Fibroblast of skin of scalp (primary cell): ENCODE data around the gene ULK3.

ENCODE experiments used
- DNase-seq: peaks from one replicate; pipeline ENCODE4 v3.0.0-alpha.2; 2013

ULK3 gene

DNA sequence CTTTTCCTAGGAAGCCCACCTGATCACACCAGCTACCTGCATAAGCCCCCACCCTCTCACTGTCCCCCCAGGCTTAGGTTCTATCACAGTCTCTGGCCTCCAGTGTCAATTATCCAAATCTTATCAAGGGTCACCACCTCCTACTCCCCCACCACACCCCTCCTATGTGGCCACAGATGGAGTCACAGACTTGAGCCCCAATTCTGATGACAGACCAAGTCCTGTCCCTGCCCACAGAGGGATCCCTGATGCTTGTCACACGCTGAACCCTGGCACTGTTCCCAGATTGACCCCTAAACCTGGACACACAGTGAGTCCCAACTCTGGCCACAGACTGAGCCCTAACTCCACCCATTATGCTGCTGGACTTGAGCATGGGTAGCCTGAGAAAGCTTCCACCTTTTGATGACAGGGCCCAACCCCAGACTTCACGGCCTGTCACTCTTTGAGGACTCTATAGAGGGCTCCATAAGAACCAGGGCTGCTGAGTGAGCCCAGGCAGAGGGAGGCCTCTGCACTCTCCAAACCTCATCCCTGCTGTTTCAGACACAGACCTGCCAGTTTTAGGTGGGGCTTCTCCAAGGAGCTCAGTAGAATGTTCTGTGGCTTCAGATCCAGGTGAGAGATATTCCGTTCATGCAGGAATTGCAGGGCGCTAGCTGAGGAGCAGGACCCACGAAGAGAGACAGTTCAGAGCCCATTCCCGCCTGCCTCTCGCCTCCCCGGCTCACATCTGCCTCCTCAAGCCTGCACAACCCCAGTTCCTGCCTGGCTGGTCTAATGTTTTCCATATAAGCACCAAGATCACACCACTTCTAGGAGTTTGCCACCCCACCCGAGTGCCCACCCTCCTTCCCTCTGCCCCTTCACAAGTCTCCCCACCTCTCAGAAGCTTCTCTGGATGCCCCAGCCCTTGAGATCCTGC is 1.8 kb downstream of the ULK3 start:
- no peak for DNase-seq

DNA sequence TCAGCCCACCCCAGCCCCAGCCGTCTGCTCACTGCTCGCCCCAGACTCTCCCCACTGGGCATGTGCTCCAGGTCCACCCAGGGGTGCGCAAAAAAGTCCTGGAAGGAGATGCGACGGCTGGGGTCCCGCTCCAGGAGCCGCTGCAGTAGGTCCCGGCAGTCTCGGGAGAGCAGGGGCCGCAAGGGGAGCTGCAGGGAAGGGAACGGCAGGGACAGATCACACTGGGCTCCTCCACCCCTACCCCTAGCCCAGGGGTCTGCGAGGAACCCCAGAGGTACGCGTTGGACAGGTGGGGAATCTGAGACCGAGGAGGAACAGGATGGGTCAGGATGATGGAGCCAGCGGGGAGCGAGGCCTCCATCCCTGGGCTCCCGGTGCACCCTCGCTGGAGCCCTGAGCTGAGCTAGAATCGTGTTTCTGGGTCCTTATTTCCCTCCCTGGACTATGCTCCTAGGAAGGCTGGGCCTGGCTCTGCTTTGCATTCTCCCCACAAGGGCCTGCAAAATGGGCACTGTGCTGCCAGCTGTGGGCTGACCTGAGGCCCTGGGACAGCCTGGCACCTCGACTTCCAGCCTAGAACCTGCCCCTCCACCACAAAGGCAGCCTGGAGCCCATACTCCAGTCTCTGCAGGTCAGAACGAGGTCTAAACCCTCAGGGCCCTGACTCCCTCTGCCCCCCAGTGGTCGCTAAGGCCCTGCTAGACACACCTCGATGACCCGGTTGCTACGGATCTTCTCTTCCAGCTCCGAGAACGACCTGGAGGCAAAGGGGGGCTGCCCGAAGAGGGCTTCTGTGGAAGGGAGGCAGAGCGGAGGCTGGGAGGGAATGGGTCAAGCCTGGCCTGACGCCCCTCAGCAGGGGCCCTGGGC is 3.2 kb downstream of the ULK3 start:
- no peak for DNase-seq

DNA sequence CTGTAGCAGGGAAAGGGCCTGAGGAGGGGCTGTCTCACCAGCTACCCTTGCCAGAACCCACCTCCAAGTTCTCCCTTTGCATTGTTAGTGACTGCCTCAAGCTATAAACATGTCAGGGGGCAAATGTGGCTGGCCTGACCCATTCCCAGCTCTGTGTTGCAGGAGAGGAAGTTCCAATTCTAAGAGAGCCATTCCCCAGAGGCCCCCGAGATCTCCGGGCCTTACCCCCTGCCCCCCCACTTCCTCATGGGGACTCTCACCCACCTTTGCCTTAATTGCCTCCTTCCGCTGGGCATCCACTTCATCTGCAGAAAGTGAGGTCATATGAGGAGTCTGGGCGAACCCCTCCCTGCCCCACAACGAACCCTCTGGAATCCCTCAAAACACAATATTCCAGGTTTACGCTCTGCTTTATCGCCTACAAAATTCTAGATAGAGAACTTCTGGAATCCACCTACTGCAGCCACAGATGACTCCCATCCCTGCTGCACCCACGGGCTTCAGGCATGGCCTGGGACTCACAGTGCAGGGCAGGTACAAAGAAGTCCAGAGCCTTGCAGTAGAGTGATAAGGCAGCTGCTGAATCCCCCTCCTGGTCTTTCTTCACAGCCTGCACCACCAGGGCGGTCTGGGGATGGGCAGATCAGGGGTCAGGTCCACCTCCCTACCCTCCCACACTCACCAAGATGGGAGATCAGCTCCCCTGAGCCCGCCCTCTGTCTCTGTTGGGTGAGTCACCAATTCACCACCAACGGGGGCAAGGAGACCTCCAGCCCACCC is 4.0 kb downstream of the ULK3 start:
- no peak for DNase-seq

DNA sequence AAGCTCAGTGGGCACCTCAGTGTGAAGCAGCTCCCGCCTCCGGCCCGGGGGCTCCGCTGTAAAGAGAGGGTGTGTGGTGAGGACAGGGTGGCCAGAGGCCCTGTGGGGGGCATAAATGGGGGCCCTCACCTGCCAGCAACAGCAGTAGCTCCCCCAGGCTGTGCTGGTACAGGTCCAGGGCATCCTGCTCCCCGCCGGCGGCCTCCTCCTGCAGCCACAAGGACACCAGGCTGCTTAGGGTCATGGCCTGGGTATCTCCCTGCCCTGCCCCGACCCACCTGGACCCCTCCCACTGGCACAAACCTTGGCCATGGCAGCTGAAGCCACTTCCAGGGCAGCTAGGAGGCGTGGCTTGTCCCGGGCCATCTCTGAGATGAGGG is 4.8 kb downstream of the ULK3 start:
- no peak for DNase-seq

DNA sequence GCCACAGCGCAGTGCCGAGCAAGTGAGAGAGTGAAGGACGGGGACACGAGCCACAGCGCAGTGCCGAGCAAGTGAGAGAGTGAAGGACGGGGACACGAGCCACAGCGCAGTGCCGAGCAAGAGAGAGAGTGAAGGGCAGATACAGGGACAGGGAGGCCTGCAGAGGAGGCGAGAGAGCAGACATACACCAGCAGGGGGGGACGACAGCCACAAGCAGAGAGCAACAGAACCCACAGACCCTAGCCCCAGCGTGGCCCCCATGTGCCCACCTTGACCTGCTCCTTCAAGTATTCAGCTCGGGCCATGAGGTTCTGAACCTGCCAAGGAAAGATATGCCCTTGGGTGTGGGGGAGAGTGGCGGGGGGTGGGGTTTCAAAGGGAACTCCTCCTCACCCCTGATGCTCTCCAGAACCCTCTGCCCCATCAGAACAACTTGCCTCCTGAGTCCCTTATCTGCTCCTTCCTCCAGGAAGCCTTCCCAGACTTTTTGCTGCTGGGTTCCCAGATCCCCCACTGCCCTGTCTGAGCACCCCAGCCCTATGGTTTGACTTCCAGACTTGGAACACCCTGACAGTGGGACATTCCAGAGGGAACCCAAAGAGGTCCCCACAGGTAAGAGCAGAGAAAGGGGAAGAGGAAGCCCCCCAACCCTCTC is 5.3 kb downstream of the ULK3 start:
- no peak for DNase-seq

DNA sequence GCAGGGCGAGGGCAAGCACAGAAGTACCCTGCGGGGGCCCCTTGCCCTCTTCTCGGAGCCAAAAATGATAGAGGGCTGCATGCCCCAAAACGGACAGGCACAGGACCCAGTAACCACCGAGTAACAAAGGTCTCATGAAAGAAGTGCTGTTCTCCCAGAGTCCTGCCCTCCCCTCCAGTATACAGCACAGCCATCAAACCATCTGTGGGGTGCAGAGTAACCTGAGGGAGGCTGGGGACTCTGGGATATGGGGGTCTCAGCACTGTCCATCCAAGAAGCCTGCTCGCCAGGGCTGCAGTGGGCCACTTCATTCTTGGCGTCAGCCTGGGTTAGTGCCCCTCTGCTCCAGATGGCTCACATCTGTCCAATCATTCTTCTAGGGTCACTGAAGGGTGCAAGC is 6.1 kb downstream of the ULK3 start:
- DNase-seq = no peak

DNA sequence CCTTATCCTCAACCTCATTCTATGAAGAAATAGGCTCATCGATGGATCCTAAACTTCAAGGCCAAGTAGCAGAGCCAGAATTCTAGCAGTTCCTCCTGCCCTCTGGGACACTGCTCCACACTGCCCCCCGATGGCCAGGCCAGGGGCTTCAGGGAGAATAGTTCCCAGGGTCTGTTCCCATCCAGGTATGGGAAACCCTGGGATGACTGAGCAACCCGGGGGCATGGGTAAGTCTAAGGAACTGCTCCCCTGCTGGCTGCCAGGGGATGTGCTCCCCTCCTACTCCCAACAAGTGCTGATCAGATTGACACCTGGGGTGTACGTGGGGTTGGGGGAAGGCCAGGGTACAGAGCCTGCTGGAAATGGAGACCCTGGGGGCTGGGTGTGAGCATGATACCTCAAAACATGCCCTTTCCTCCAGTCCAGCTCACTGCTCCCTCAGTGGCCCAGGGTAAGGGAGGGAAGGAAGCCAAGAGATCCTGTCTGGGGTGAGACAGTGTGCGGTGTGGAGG is 7.6 kb downstream of the ULK3 start:
- peak; percentile 43 for DNase-seq

DNA sequence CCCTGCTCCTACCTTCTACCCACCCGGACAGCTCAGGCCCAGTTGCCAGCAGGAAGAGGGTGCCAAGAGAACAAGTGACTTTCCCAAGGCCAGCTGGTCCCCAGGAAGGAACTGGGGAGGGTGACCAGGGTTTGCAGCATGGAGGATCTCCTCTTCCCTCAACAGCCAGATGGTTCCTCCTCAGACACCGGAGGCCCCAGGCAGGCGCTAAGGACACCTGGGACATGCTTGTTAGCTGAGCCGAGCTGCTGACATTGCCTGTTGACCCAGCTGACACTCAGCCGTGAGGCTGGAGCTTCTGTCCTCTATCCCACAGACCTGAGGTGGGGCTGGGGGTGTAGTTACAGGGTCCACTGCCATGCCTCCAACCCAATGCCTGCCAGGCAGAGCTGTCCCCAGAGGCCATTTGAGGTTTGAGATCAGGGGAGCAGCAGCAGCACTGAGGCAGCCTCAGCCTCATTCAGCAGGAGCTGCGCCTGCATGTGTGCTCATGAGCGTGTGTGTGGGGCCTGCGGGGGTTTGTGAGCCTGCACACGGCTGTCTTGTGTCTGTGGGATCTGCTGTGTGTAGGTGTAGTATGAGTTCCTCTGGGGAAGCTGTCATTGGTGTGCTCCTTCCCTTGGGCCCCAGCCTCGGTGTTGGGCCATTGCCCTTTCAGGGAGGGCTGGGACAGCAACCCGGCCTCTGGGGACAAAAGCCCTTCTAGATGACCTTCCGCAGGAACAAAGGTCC is 9.4 kb downstream of the ULK3 start:
- no peak for DNase-seq

DNA sequence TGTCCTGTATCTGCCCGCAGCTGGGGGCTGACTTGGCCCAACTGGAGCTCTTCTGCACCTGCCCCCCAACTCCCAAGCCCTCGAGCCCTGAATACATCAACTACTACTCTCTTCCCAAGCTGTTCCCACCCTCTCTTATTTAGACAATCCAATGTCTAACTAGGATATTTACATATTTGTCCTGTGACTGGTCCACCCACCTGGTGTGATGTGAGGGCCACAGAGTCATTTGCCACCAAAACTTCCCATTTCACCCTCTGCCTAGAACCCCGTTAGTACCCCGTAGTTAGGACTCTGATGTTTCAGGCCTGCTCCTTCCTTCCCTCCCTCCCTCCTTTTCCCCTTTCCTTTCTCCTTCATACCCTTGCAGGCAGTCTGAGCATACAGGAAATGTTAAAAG is 10.1 kb downstream of the ULK3 start:
- no peak for DNase-seq

DNA sequence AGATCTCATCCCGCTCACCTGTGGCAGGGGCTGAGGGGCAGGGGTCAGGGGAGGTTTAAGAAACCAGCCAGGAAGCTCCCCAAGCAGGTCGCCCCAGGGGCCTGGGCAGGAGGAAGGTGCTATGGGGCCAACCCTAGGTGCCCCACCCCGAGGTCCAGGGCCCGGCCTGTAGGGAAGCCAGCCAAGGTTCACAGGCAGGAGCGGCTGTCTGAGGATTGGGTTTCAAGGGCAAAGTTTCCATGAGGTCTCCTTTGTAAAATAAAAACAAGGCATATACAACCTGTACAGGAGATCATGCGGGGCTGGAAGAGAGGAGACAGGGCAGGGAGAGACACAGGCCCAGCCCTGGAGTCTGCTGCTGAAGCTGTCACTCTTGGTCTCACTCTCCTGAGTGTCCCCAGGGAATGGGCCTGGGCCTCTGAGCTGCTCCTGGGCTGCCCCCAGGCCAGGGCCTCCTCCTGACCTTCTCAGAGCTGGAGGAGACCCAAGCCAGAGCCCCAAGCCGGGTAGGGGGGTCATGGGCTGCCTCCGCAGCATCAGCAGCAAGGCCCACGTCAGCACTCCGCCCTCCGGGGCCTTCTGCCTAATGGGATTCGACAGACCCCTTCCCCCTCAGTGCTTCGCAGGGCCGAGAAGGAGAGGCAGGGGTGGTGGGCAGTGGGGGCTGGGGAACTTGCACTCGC is 11.0 kb downstream of the ULK3 start:
- DNase-seq = no peak

DNA sequence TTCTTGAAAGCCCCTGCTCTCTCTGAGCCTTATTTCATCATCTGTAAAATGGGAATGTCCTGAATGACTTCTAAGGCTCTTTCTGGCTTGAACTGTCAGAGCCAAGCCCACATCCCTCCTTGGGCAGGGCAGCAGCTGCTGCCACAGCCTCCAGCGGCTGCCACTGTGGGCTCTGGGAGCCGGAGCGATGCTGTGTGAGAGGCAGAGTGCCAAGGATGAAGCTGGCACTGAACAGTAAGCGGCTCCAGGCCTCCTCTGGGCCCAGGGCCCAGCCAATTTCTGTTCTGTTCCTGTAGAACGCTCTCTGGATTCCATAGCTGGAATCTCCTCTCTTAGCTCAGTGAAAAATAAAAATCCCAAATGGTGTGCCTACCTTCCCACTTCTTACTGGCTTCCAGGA is 12.1 kb downstream of the ULK3 start:
- DNase-seq = no peak

DNA sequence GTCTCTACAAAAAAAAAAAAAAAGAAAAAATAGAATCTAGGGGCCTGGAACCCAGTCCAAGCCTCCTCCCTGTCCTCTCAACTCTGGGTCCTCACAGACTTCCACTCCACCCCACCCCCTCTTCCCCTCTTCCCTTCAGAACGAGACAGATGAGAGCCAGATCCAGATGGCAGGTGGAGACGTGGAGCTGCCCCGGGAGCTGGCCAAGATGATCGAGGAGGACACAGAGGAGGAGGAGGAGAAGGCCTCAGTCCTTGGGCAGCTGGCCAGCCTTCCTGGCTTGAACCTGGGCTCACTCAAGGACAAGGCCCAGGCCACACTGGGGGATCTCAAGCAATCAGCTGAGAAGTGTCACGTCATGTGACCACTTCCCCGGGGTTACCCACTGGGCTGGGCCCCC is 13.0 kb downstream of the ULK3 start:
- no peak for DNase-seq

DNA sequence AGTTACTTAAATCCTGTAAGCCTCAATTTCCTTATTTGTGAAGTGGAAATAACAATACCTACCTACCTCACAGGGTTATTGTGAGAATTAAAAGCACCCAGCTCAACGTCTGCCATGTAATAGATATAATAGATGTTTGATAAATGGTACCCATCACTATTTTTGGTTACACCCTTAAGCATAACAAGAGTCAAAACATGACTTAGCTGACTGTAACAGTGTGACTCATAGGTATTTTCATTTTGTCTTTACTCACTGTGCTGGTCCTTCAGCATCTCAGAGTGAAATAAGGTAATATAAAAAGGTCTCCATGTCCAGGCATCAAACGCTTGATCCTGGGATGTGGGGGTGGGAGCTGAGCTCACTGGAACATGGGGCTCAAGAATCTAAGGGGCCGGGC is 13.5 kb downstream of the ULK3 start:
- DNase-seq = peak; percentile 18

DNA sequence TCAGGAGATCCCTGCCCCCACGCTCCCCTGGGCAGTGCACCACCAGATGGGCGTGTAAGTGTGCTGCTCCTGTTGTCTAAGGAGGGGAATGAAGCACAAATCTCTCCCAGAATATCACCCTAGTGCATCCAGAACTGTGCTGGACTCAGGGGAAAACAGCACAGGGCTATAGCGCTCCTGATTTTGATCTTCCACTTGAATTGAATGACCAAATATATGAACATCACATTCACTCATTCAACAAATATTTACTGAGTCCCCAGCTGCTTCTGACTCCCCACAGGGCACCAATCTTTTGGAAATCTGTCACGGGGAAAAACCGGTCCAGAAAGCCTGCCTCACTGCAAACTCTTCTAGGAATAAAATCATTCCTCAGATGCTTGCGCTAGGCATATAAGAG is 14.1 kb downstream of the ULK3 start:
- DNase-seq = no peak

DNA sequence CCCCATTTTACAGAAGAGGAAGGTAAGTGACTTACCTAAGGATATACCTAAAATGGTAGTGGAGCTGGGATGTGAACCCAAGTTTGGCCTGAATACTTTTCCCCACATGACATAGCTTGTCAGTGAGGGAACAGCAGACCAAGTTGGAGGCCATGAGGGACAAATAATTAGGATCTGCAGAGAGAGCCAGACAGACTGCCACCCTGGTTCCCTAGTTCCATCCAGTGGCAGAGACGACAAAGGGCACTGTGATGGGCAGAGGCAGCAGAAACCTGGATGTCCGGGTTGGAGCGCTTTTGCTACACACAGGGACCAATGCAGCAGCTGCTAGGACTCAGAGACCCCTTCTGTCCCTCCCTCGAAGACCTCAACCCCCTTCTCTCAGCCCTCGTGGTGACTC is 15.3 kb downstream of the ULK3 start:
- DNase-seq = no peak

DNA sequence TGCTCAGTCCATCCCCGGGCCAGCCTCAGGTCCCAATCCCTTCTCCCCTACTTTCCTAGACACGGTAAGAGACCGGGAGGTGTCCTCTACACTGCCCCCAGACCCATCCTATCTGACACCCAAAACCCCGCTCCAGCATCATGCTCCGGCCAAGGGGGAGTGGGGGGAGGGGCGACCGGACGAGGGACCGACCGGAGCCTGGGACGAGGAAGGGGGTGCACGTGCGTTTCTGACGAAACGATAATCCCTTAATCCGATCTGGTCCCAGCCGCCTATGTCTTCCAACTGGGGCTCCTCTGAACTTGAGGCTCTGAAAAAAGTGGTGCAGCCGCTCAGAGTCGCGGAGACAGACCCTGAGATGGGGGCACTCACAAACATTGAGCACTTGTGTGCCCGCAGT is 16.0 kb downstream of the ULK3 start:
- DNase-seq = no peak

DNA sequence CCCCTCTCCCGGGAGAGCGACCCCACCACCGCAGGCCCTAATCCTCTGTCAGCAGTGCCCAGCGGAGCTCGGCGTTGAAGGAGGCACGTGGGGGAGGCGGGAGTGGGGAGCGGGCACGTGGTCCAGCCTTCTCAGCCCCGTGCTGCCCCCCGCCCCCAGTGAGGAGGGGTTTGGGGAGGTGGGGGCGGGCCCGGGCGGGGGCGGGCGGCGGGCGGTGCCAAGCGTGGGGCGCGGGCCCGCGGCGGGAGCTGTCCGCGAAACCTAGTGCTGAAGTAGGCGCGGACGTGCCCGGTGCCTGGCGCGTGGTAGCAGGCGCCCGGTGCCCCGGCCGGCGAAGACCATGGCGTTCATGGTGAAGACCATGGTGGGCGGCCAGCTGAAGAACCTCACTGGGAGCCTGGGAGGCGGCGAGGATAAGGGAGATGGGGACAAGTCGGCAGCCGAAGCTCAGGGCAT is 16.6 kb downstream of the ULK3 start, which contains the start of gene CPLX3:
Gene CPLX3 (plus strand): TSS at position 264 of the 456 bp plus-strand sequence. CDS start 77 bp downstream, at position 341.
- DNase-seq = peak; percentile 15

DNA sequence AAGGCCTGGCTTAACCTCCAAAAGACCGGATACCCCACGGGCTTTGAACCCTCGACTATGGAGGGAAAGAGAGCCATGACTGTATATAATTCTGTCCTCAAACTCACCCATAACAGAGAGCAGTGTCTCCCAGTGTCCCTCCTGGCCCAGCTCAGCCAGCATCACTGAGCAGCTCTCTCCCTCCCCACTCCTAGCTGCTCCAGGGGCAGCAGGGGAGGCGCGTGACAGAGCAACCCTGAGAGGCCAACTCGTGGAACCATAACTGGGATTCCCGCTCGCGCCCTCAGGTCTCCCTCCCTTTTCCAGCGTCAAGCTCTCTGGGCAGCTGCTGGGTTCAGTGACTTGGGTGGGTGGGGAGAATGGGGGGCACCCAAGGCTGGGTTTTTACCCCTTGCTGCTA is 17.1 kb downstream of the ULK3 start:
- no peak for DNase-seq

DNA sequence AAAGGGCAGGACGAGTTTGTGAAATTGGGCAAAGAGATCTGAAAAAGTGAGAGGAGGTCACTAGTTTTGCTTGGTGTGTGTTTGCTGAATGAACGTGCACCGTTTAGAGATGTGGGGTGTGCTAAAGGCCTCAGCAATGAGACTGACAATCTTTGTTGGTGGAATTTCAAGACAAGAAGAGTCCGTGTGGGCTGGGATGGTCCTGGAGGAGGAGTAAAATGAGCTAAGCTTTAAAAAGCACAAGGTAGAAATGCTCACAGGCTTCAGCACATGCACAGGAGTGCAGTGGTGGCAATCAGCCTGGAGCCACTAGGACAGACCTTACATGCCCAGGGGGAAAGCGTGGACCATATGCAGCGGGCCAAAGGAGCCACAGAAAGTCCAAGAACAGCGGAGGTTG is 18.0 kb downstream of the ULK3 start:
- DNase-seq = no peak

DNA sequence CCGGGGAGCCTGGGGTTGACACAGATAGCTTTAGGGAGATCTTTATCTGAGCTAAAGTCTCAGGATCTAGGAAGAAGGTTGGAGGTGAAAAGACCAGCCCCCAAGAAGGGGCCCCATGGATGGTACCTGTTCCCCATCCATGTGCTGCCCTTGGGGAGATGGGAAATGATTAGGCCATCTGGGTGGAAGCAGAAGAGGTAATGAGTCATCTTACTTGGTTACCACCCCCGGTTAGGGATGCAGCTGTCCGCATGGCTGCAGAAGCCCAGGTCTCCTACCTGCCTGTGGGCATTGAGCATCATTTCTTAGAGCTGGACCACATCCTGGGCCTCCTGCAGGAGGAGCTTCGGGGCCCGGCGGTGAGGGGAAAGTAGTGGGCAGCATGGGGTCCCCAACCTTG is 19.6 kb downstream of the ULK3 start:
- DNase-seq = no peak

DNA sequence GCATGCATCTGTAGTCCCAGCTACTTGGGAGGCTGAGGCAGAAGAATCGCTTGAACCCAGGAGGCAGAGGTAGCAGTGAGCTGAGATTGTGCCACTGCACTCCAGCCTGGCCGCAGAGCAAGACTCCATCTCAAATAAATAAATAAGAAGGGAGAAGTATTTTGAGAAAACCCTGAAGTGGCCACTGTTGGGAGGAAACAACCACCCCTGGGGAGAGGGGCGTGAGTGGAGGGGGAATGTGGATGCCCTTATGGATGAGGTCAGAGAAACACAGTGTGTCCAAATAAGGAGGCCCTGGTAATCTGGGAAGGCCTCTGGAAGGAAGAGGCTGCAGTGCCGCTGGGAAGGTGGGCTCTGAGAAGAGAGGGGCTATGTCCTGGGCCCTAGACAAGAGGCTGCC is 20.7 kb downstream of the ULK3 start:
- no peak for DNase-seq
